K562 (cell line): ENCODE data around the gene BLVRA.

Experiments
- BRD4 ChIP-seq: fragments of 200-600 bp; sonication (generic); IDR thresholded peaks from 2 replicates; pipeline ENCODE4 v1.6.1; 2017; ENCODE audit warnings: inconsistent platforms
- CHCHD3 ChIP-seq: fragments of 250-450 bp; sonication (Bioruptor Pico); IDR thresholded peaks from 2 replicates; pipeline ENCODE4 v2.1.2; 2022; ENCODE audit warnings: mild to moderate bottlenecking
- FOXA3 ChIP-seq, 2 experiments: fragments of 450-650 bp in 1 of 2; sonication (generic) in 1 of 2; formaldehyde crosslinking; IDR thresholded peaks in 1 of 2; conservative IDR thresholded peaks in 1 of 2; 2 replicates each; pipeline versions ENCODE4 v1.4.0 to v1.8.0; 2020 to 2022; ENCODE audit warnings: mild to moderate bottlenecking in 2 of 2, missing genetic modification reagents in 1 of 2
- HMG20A ChIP-seq: fragments of 450-650 bp; formaldehyde crosslinking; conservative IDR thresholded peaks from 2 replicates; pipeline ENCODE4 v1.4.0; 2020; ENCODE audit warnings: mild to moderate bottlenecking, mixed read lengths
- MCM2 ChIP-seq: fragments of 450-650 bp; IDR thresholded peaks from 2 replicates; pipeline ENCODE4 v1.6.1; 2017; ENCODE audit warnings: low read depth, mild to moderate bottlenecking
- MYC ChIP-seq, 2 experiments: fragments of 250-450 bp in 1 of 2; sonication (Bioruptor Pico) in 1 of 2; IDR thresholded peaks; 2 replicates each; pipeline versions ENCODE4 v1.5.1 to v1.6.1; 2012 to 2021; ENCODE audit warnings: low read depth in 2 of 2, borderline replicate concordance in 1 of 2, improper control_type of control experiment in 1 of 2, low read length in 1 of 2, mild to moderate bottlenecking in 1 of 2, moderate library complexity in 1 of 2
- ZKSCAN8 ChIP-seq: fragments of 200-800 bp; sonication (Bioruptor generic); IDR thresholded peaks from 2 replicates; pipeline ENCODE4 v1.6.1; 2016; ENCODE audit warnings: missing genetic modification characterization, missing compliant biosample characterization
- TF ChIP-seq, protein P1 (sequence below), 3 experiments: IDR thresholded peaks in 2 of 3; conservative IDR thresholded peaks in 1 of 3; 2 replicates each; pipeline ENCODE4 v1.5.1; 2011 to 2012; ENCODE audit warnings: low read length in 3 of 3, mild to moderate bottlenecking in 3 of 3, control low read depth in 2 of 3, improper control_type of control experiment in 1 of 3, inconsistent platforms in 1 of 3, low read depth in 1 of 3, mixed read lengths in 1 of 3, moderate library complexity in 1 of 3; ENCODE audit not compliant: insufficient read depth in 2 of 3
- TF ChIP-seq, protein P2 (sequence below): sonication (generic); formaldehyde crosslinking; IDR thresholded peaks from 2 replicates; pipeline ENCODE4 v1.8.1; 2023; ENCODE audit warnings: mild to moderate bottlenecking, missing genetic modification reagents, moderate library complexity

- TF ChIP-seq CHCHD3 (CRISPR knock-in tag) = no peak
- no peak for TF ChIP-seq MCM2
- no peak for TF ChIP-seq HMG20A (CRISPR knock-in tag)
- TF ChIP-seq BRD4 = no peak; the same call in 1 of the 2 replicates
- peak; percentile 79 for TF ChIP-seq MYC (IDR thresholded peaks at IDR 0.05; ENCODE audit: low read depth, low read length)
- TF ChIP-seq MYC (CRISPR knock-in tag; IDR thresholded peaks at IDR 0.05; ENCODE audit: borderline replicate concordance, low read depth) = peak; percentile 77; the same call in 1 of the 2 replicates
- no peak for TF ChIP-seq FOXA3 (CRISPR knock-in tag; conservative IDR thresholded peaks at IDR 0.05 in 1 of 2, IDR thresholded peaks at IDR 0.05 in 1 of 2)
- TF ChIP-seq, protein P1, sequence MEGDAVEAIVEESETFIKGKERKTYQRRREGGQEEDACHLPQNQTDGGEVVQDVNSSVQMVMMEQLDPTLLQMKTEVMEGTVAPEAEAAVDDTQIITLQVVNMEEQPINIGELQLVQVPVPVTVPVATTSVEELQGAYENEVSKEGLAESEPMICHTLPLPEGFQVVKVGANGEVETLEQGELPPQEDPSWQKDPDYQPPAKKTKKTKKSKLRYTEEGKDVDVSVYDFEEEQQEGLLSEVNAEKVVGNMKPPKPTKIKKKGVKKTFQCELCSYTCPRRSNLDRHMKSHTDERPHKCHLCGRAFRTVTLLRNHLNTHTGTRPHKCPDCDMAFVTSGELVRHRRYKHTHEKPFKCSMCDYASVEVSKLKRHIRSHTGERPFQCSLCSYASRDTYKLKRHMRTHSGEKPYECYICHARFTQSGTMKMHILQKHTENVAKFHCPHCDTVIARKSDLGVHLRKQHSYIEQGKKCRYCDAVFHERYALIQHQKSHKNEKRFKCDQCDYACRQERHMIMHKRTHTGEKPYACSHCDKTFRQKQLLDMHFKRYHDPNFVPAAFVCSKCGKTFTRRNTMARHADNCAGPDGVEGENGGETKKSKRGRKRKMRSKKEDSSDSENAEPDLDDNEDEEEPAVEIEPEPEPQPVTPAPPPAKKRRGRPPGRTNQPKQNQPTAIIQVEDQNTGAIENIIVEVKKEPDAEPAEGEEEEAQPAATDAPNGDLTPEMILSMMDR (IDR thresholded peaks at IDR 0.05 in 2 of 3, conservative IDR thresholded peaks at IDR 0.05 in 1 of 3; ENCODE audit: insufficient read depth in 2 of 3, low read depth in 1 of 3, low read length in 3 of 3) = no peak
- TF ChIP-seq, protein P2, sequence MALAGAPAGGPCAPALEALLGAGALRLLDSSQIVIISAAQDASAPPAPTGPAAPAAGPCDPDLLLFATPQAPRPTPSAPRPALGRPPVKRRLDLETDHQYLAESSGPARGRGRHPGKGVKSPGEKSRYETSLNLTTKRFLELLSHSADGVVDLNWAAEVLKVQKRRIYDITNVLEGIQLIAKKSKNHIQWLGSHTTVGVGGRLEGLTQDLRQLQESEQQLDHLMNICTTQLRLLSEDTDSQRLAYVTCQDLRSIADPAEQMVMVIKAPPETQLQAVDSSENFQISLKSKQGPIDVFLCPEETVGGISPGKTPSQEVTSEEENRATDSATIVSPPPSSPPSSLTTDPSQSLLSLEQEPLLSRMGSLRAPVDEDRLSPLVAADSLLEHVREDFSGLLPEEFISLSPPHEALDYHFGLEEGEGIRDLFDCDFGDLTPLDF (CRISPR knock-in tag) = no peak
- no peak for TF ChIP-seq ZKSCAN8 (CRISPR knock-in tag)
Observed at GRCh38 chr7:43758029-43758821, at the start of gene BLVRA.
